SK-N-SH treated with all-trans-retinoic acid at 6 μM for 48 hours (cell line): ENCODE measurements around the gene OR6C3.

Experiments used
- ZFP3 ChIP-seq: fragments of 250-450 bp; sonication (Bioruptor Pico); IDR thresholded peaks from 2 replicates; pipeline ENCODE4 v1.5.0; 2020; ENCODE audit warnings: mild to moderate bottlenecking, moderate library complexity
- TF ChIP-seq, protein P1 (sequence below): fragments of 250-450 bp; sonication (Bioruptor Pico); IDR thresholded peaks from 2 replicates; pipeline ENCODE4 v1.8.0; 2021; ENCODE audit warnings: low read depth, mild to moderate bottlenecking, moderate library complexity, borderline replicate concordance

- TF ChIP-seq ZFP3 (CRISPR knock-in tag) = no peak
- TF ChIP-seq, protein P1, sequence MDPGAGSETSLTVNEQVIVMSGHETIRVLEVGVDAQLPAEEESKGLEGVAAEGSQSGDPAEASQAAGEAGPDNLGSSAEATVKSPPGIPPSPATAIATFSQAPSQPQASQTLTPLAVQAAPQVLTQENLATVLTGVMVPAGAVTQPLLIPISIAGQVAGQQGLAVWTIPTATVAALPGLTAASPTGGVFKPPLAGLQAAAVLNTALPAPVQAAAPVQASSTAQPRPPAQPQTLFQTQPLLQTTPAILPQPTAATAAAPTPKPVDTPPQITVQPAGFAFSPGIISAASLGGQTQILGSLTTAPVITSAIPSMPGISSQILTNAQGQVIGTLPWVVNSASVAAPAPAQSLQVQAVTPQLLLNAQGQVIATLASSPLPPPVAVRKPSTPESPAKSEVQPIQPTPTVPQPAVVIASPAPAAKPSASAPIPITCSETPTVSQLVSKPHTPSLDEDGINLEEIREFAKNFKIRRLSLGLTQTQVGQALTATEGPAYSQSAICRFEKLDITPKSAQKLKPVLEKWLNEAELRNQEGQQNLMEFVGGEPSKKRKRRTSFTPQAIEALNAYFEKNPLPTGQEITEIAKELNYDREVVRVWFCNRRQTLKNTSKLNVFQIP (CRISPR knock-in tag) = no peak
Observed at GRCh38 chr12:55289999-55290398, 40.5 kb upstream of the OR6C3 start.
